Gastroesophageal sphincter (tissue), 3 donors: ENCODE data around the gene DNPH1.

Experiments used
- CTCF ChIP-seq, 4 experiments: fragments of 200-600 bp in 2 of 4; fragments of 450-650 bp in 2 of 4; sonication (generic) in 1 of 4; IDR thresholded peaks; one replicate each; pipeline ENCODE4 v1.5.1; 2017 to 2019; ENCODE audit warnings: antibody characterized with exemption in 4 of 4, mild to moderate bottlenecking in 2 of 4, moderate library complexity in 2 of 4
- EP300 ChIP-seq: sonication (generic); formaldehyde crosslinking; IDR thresholded peaks from one replicate; pipeline ENCODE4 v1.6.1; 2017; ENCODE audit warnings: antibody characterized with exemption, mild to moderate bottlenecking
- POLR2A ChIP-seq, 2 donors: fragments of 450-650 bp; IDR thresholded peaks; one replicate each; pipeline ENCODE4 v1.6.1; 2017; ENCODE audit warnings: antibody characterized with exemption in 2 of 2, mild to moderate bottlenecking in 2 of 2, moderate library complexity in 1 of 2
- POLR2AphosphoS5 ChIP-seq: sonication (generic); formaldehyde crosslinking; IDR thresholded peaks from one replicate; pipeline ENCODE4 v1.6.1; 2017; ENCODE audit warnings: antibody characterized with exemption

- TF ChIP-seq POLR2AphosphoS5 (no peak), POLR2A (IDR thresholded peaks at IDR 0.05) (no peak), CTCF (IDR thresholded peaks at IDR 0.05) (no peak), EP300 (no peak)
Measured at GRCh38 chr6:43200541-43200940, 28.7 kb downstream of the DNPH1 start.
